Ovary (tissue), 9 donors: ENCODE results near the gene ZFPM1. TPM values are rescaled to one million over a fixed set of nuclear protein-coding genes. Genes with fewer than 3 reads are reported as not detected.

Experiments
- DNase-seq, 5 donors: peaks; one replicate each; pipeline ENCODE4 v3.0.0-alpha.2; 2019 to 2020
- H3K27ac ChIP-seq, 2 donors: fragments of 200-600 bp; one replicate each; pipeline versions ENCODE4 v1.5.1 to v1.8.0; 2019 to 2022
- H3K27me3 ChIP-seq: fragments of 200-600 bp; one replicate; pipeline ENCODE4 v1.8.0; 2022
- H3K36me3 ChIP-seq: fragments of 200-600 bp; sonication (generic); one replicate; pipeline ENCODE4 v1.5.1; 2019
- H3K4me1 ChIP-seq: one replicate; pipeline ENCODE4 v1.8.1; 2013; ENCODE audit warnings: mild to moderate bottlenecking, moderate library complexity; ENCODE audit not compliant: insufficient read depth
- H3K4me3 ChIP-seq: fragments of 200-600 bp; sonication (generic); one replicate; pipeline ENCODE4 v1.5.1; 2017
- H3K9me3 ChIP-seq, 2 donors: fragments of 200-600 bp in 1 of 2; sonication (generic) in 1 of 2; one replicate each; pipeline versions ENCODE4 v1.5.1 to v1.8.1; 2013 to 2019; ENCODE audit warnings: mild to moderate bottlenecking in 1 of 2, moderate library complexity in 1 of 2
- EP300 ChIP-seq: sonication (generic); formaldehyde crosslinking; IDR thresholded peaks from one replicate; pipeline ENCODE4 v1.6.1; 2017; ENCODE audit warnings: antibody characterized with exemption
- POLR2A ChIP-seq: fragments of 450-650 bp; IDR thresholded peaks from one replicate; pipeline ENCODE4 v1.6.1; 2017; ENCODE audit warnings: antibody characterized with exemption, mild to moderate bottlenecking, moderate library complexity
- WGBS, 3 donors: extraction: QIAGEN DNeasy Blood & Tissue Kit in 1 of 3; methylation state at CpG; one replicate each; pipeline versions ENCODE4 v1.1.5 to v1.1.7; 2013 to 2017; 5-methylcytosine and 5-hydroxymethylcytosine counted together
- intact Hi-C, 4 donors: fragments of 100-400 bp; cut with DNase I; formaldehyde crosslinking; loops; one replicate each; pipeline versions ENCODE4 v1.11.0 to v1.15.1; 2022 to 2023
- polyA plus RNA-seq, 2 donors: library from polyadenylated mRNA; stranded (reverse); fragments of 200-250 nt in 1 of 2; fragments of 350-450 nt in 1 of 2; fragmentation: Illumina TruSeq in 1 of 2; extraction: RNeasy Lipid Tissue Mini Kit (QIAGEN cat#74804) in 1 of 2; gene quantifications; one replicate each; pipeline ENCODE4 v1.2.3, GENCODE V29; 2013 to 2014
- total RNA-seq, 7 donors: library from RNA; depleted of rRNA in 2 of 7; stranded (reverse); fragments of >200 nt in 2 of 7; fragmentation: NEBNext Ultra II Directional in 3 of 7; extraction: Animal tissue kit (Norgen Biotek cat#: 25700) in 3 of 7; gene quantifications; one replicate each; pipeline versions ENCODE4 v1.1.0 to v1.2.4, GENCODE V29; 2016 to 2023
- TF ChIP-seq, protein P1 (sequence below), 3 donors: fragments of 450-650 bp in 2 of 3; fragments of 200-600 bp in 1 of 3; IDR thresholded peaks; one replicate each; pipeline versions ENCODE4 v1.5.1 to v1.8.0; 2016 to 2022; ENCODE audit warnings: antibody characterized with exemption in 3 of 3, mild to moderate bottlenecking in 1 of 3
- donor health status: DM: no; HTN: no; CAD: no; lungs with moderate emphysema.
- donor health status: DM: no; HTN: no; CAD: no.
- donor health status: Bipolar disorder and iron deficiency.
- donor health status: DM: yes; HTN: yes; CAD: no.
- donor health status: DM: no; HTN: no; CAD: no.
- donor health status: DM: yes; HTN: yes; CAD: no.

ZFPM1 gene
- total and polyA plus RNA-seq, 9 donors = 0.10 to 11.4 (median 3.5) TPM

DNA sequence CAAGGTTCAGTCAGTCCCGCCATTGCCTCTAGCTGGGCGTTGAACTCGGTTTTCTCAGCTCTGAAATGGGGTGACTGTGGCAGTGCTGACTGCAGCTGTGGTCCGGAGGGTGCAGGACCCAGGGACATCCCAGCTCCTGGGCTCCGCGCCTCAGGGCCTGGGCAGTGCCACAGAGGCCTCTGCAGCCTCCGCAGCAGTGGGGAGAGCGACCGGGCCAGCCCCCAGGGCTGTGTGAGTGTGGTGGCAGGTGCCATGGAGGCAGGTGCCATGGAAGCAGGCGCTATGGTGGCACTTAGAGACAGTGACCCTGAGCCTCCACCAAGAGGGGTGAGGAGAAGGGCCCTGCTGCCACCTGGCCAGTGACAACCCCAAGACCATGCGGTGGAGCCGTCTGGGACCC, 39.4 kb upstream of the ZFPM1 start:
- no peak for DNase-seq
- H3K27ac ChIP-seq = no peak overlapping the region
- intact Hi-C loops = no loop called here
- no peak for TF ChIP-seq EP300
- no peak for TF ChIP-seq POLR2A
- TF ChIP-seq, protein P1, sequence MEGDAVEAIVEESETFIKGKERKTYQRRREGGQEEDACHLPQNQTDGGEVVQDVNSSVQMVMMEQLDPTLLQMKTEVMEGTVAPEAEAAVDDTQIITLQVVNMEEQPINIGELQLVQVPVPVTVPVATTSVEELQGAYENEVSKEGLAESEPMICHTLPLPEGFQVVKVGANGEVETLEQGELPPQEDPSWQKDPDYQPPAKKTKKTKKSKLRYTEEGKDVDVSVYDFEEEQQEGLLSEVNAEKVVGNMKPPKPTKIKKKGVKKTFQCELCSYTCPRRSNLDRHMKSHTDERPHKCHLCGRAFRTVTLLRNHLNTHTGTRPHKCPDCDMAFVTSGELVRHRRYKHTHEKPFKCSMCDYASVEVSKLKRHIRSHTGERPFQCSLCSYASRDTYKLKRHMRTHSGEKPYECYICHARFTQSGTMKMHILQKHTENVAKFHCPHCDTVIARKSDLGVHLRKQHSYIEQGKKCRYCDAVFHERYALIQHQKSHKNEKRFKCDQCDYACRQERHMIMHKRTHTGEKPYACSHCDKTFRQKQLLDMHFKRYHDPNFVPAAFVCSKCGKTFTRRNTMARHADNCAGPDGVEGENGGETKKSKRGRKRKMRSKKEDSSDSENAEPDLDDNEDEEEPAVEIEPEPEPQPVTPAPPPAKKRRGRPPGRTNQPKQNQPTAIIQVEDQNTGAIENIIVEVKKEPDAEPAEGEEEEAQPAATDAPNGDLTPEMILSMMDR (IDR thresholded peaks at IDR 0.05) = no peak
- no peak overlapping the region for H3K4me3 ChIP-seq
- no peaks in the 10 kb centered on the region for H3K36me3 ChIP-seq
- H3K27me3 ChIP-seq = no peaks in the 10 kb centered on the region
- H3K4me1 ChIP-seq = no peaks in the 10 kb centered on the region
- 95 to 97% (median 97%) methylated on average over 12 of the region's 12 CpGs for WGBS, 3 donors
- no peaks in the 10 kb centered on the region for H3K9me3 ChIP-seq

DNA sequence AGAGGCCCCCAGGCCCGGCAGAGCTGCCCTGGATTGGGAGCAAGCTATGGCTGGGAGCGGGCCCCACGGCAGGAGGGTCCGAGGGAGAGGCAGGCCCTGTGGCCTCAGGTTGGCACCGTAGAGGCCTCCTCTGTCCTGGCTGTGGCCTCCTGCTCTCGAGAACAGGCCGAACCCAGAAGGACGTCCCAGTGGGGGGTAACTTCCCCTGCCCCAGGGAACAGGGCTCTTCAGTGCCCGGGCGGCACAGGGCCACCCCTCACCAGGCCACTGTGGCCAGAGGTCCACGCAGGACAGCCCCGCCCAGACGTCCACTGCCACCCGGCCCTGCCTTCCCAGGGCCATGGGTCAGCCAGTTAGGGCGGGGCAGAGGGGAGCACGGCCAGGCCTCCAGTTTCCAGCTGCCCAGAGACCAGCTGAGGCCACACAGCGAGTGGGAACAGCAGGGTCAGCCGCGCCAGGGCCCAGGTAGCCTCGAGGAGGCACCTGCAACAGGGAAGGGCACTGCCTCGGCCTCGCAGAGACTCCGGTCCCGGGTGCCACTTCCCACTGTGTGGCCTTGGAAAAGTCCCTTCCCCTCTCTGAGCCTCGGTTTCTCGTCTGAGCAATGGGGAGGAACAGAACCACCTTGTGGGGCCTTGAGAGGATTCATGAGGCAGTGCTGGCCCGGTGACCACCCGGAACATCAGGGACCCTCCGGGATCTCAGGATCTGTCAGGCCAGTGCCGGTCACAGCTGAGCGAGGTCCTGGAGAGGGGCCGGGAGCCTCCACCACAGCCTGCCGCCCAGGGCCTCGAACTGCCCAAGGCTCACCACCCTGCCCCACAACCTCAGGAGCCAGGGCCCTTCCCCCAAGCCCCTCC, 38.3 kb upstream of the ZFPM1 start:
- Histone ChIP-seq H3K27ac (no peak overlapping the region), H3K36me3 (no peaks in the 10 kb centered on the region), H3K9me3 (no peaks in the 10 kb centered on the region), H3K27me3 (no peaks in the 10 kb centered on the region), H3K4me1 (no peaks in the 10 kb centered on the region), H3K4me3 (no peak overlapping the region)
- 86 to 94% (median 87%) methylated on average over 30 to 34 of the region's 34 CpGs for WGBS, 3 donors
- intact Hi-C loops = no loop called here
- DNase-seq = no peak
- no peak for TF ChIP-seq EP300

DNA sequence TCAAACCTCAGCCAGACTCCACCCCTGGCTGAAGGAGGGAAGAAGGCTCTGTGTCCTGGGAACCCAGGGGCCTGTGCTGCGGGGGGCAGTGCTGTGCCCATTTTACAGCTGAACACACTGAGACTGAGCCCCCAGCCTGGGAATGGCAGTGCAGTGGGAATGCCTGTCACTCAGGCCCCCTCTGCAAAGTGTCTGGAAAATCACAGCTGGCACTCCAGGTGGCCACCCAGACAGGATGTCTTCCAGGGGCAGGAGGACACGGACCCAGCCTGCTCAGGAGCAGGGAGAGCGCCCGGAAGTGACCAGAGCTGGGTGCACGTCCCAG, 37.7 kb upstream of the ZFPM1 start:
- no peak for DNase-seq
- intact Hi-C loops = no loop called here
- Histone ChIP-seq H3K9me3 (no peaks in the 10 kb centered on the region), H3K27ac (no peak overlapping the region), H3K36me3 (no peaks in the 10 kb centered on the region), H3K4me3 (no peak overlapping the region), H3K4me1 (no peaks in the 10 kb centered on the region), H3K27me3 (no peaks in the 10 kb centered on the region)
- TF ChIP-seq, protein P1 (IDR thresholded peaks at IDR 0.05) = no peak
- TF ChIP-seq EP300 = no peak
- no peak for TF ChIP-seq POLR2A
- 85 to 96% (median 91%) methylated on average over 4 to 5 of the region's 5 CpGs for WGBS, 3 donors

DNA sequence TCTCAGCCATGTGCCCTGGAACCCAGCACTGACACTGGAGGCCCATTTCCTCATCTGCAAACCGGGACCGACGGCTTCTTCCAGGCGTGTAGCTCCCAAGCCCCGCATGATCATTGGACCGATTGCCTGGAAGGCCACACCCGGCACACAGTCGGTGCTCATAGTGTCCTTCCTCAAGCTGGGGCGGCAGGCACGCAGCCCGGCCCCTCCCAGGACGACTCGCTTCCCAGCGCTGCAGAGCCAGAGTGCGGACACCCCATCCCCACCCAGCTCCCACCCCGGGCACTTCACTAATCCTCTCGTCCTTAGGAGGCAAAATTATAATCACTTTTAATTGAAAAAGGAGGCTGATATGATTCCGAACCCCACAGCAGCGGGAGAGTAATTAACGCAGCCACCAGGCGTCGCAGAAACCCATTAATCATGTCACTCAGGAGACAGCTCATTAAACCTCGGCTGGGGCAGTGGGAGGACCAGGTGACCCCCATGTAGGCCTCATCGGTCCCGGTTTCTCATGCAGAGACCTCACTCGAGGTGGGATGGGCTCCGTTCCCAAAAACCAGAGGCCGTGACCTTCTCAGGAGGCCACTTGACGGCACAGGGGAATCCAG, 37.3 kb upstream of the ZFPM1 start:
- TF ChIP-seq, protein P1 (IDR thresholded peaks at IDR 0.05) = no peak
- no peak for TF ChIP-seq POLR2A
- no peak for TF ChIP-seq EP300
- 80 to 86% (median 81%) methylated on average over 24 to 29 of the region's 29 CpGs for WGBS, 3 donors
- Histone ChIP-seq H3K27me3 (no peaks in the 10 kb centered on the region), H3K4me3 (no peak overlapping the region), H3K27ac (no peak overlapping the region), H3K4me1 (no peaks in the 10 kb centered on the region), H3K9me3 (no peaks in the 10 kb centered on the region), H3K36me3 (no peaks in the 10 kb centered on the region)
- no peak for DNase-seq
- intact Hi-C loops = no loop called here

DNA sequence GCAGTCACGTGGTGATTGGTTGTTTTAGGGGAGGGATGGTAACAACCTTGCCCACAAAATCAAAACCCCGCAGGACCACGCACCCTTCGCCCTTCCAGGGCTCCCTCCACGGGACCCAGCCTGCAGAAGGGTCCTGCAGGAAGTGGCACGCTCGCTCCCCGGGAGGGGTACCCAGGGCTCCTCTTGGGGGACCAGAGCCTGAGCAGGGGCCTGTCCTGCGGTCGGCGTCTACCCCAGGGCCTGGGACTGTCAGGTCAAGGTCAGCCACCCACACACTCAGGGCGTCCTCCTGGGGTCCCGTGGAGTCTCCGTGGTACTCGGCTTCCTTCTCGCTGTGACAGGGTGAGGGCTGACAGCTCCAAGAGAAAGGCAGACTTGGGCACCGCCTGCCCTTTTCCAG, 36.4 kb upstream of the ZFPM1 start:
- WGBS, 3 donors = 81 to 86% (median 86%) methylated on average over 17 of the region's 17 CpGs
- TF ChIP-seq, protein P1 (IDR thresholded peaks at IDR 0.05) = no peak
- no peak for DNase-seq
- no peaks in the 10 kb centered on the region for H3K27me3 ChIP-seq
- no peaks in the 10 kb centered on the region for H3K9me3 ChIP-seq
- no peaks in the 10 kb centered on the region for H3K4me1 ChIP-seq
- no peak overlapping the region for H3K4me3 ChIP-seq
- H3K27ac ChIP-seq = no peak overlapping the region
- intact Hi-C loops = no loop called here
- H3K36me3 ChIP-seq = no peaks in the 10 kb centered on the region
